OCI-LY1 (cell line): ENCODE data around the gene MRPL45.

ENCODE experiments used
- H2AFZ ChIP-seq: fragments of 200-600 bp; sonication (generic), shearing (Covaris generic); 2 replicates; pipeline ENCODE4 v1.6.0; 2014; ENCODE audit warnings: antibody characterized with exemption, mild to moderate bottlenecking, low read length
- H3F3A ChIP-seq: fragments of 200-600 bp; sonication (generic), shearing (Covaris generic); 2 replicates; pipeline ENCODE4 v1.6.0; 2014; ENCODE audit warnings: mild to moderate bottlenecking, antibody characterized with exemption, low read length, moderate library complexity; ENCODE audit not compliant: insufficient read depth
- H3K27ac ChIP-seq: fragments of 200-600 bp; sonication (generic); 2 replicates; pipeline ENCODE4 v1.5.1; 2014; ENCODE audit warnings: low read length, mixed run types, mild to moderate bottlenecking, low read depth; ENCODE audit not compliant: poor library complexity, severe bottlenecking
- H3K27me3 ChIP-seq: fragments of 200-600 bp; sonication (generic); 2 replicates; pipeline ENCODE4 v1.6.0; 2014; ENCODE audit warnings: antibody characterized with exemption, mild to moderate bottlenecking, low read length, moderate library complexity; ENCODE audit not compliant: insufficient read depth
- H3K36me3 ChIP-seq: fragments of 200-600 bp; sonication (generic); 2 replicates; pipeline ENCODE4 v1.6.1; 2014; ENCODE audit warnings: mild to moderate bottlenecking, antibody characterized with exemption, low read length, moderate library complexity, mixed read lengths; ENCODE audit not compliant: insufficient read depth
- H3K4me1 ChIP-seq: fragments of 200-600 bp; sonication (generic); 2 replicates; pipeline ENCODE4 v1.5.1; 2014; ENCODE audit warnings: mild to moderate bottlenecking, low read length, moderate library complexity; ENCODE audit not compliant: insufficient read depth, severe bottlenecking
- H3K4me2 ChIP-seq: fragments of 200-600 bp; sonication (generic), shearing (Covaris generic); 2 replicates; pipeline ENCODE4 v1.6.1; 2014; ENCODE audit warnings: low read length
- H3K4me3 ChIP-seq: fragments of 200-600 bp; sonication (generic); 2 replicates; pipeline ENCODE4 v1.5.1; 2014; ENCODE audit warnings: low read length, low read depth, mild to moderate bottlenecking, mixed read lengths; ENCODE audit not compliant: poor library complexity, severe bottlenecking
- H3K79me2 ChIP-seq: fragments of 200-600 bp; shearing (Covaris generic); 2 replicates; pipeline ENCODE4 v1.6.1; 2016; ENCODE audit warnings: mixed run types, low read length, mixed read lengths; ENCODE audit not compliant: insufficient read depth
- H3K9ac ChIP-seq: fragments of 200-600 bp; sonication (generic), shearing (Covaris generic); 2 replicates; pipeline ENCODE4 v1.6.1; 2014; ENCODE audit warnings: mild to moderate bottlenecking, low read length, mixed read lengths
- H3K9me2 ChIP-seq: fragments of 200-600 bp; sonication (generic), shearing (Covaris generic); 2 replicates; pipeline ENCODE4 v1.6.1; 2014; ENCODE audit warnings: low read depth, mild to moderate bottlenecking, low read length, mixed read lengths
- H3K9me3 ChIP-seq: fragments of 200-600 bp; shearing (Covaris generic); 2 replicates; pipeline ENCODE4 v1.6.1; 2014; ENCODE audit warnings: low read length, mixed read lengths
- H4K20me1 ChIP-seq: fragments of 200-600 bp; sonication (generic), shearing (Covaris generic); 2 replicates; pipeline ENCODE4 v1.6.0; 2016; ENCODE audit warnings: mild to moderate bottlenecking, low read length; ENCODE audit not compliant: insufficient read depth
- EZH2 ChIP-seq: fragments of 200-600 bp; sonication (generic), shearing (Covaris generic); IDR thresholded peaks from 2 replicates; pipeline ENCODE4 v1.8.0; 2017; ENCODE audit warnings: borderline replicate concordance, mixed run types, mild to moderate bottlenecking, antibody characterized with exemption, low read length, moderate library complexity, mixed read lengths
- TF ChIP-seq, protein P1 (sequence below): fragments of 200-600 bp; sonication (generic), shearing (Covaris generic); IDR thresholded peaks from 2 replicates; pipeline ENCODE4 v1.5.1; 2017; ENCODE audit warnings: mild to moderate bottlenecking, antibody characterized with exemption, low read length, moderate library complexity, mixed read lengths

MRPL45 gene

DNA sequence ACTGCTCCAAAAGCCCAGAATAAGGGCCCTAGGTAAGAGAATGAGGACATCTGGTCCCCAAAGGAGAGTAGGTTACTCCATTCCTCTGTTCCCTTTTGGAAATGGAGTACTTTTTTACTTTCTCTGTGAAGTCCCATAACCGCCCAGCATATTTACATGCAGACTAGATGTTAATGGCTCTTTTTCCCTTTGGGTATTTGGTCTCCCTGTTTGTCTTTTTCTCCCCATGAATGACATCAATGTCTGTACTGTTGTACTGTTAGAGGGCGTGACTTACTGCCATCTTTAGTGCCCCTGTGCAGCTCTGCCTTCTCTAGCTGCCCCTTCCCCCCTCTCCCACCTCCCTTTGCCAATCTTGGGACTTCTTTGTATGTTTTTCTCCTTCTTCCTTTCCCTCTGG, 27.8 kb downstream of the MRPL45 start:
- H3K4me2 ChIP-seq, result no peak overlapping the region

GRCh38 chr17:38325221-38325851, 28.4 kb downstream of the MRPL45 start:
- no peaks in the 10 kb centered on the region for H3K9me2 ChIP-seq
- peaks cover 30% of the 10 kb centered on the region for H3K36me3 ChIP-seq
- no peak overlapping the region for H3K27ac ChIP-seq
- no peak overlapping the region for H3K4me3 ChIP-seq
- TF ChIP-seq, protein P1, sequence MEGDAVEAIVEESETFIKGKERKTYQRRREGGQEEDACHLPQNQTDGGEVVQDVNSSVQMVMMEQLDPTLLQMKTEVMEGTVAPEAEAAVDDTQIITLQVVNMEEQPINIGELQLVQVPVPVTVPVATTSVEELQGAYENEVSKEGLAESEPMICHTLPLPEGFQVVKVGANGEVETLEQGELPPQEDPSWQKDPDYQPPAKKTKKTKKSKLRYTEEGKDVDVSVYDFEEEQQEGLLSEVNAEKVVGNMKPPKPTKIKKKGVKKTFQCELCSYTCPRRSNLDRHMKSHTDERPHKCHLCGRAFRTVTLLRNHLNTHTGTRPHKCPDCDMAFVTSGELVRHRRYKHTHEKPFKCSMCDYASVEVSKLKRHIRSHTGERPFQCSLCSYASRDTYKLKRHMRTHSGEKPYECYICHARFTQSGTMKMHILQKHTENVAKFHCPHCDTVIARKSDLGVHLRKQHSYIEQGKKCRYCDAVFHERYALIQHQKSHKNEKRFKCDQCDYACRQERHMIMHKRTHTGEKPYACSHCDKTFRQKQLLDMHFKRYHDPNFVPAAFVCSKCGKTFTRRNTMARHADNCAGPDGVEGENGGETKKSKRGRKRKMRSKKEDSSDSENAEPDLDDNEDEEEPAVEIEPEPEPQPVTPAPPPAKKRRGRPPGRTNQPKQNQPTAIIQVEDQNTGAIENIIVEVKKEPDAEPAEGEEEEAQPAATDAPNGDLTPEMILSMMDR, result no peak
- TF ChIP-seq EZH2, result no peak
- H3K4me2 ChIP-seq, result no peak overlapping the region
- H3K4me1 ChIP-seq, result peaks cover 11% of the 10 kb centered on the region
- H3K27me3 ChIP-seq, result no peaks in the 10 kb centered on the region
- no peak overlapping the region for H3K9ac ChIP-seq
- H2AFZ ChIP-seq, result no peak overlapping the region
- no peaks in the 10 kb centered on the region for H3K9me3 ChIP-seq
- H3F3A ChIP-seq, result no peaks in the 10 kb centered on the region
- no peaks in the 10 kb centered on the region for H4K20me1 ChIP-seq
- no peaks in the 10 kb centered on the region for H3K79me2 ChIP-seq

More for the DNA sequence above, 27.8 kb downstream of the MRPL45 start:
- Histone ChIP-seq H3K9ac (no peak overlapping the region), H3K36me3 (peaks cover 33% of the 10 kb centered on the region), H3F3A (no peaks in the 10 kb centered on the region), H3K27ac (no peak overlapping the region), H2AFZ (no peak overlapping the region), H3K4me1 (peaks cover 11% of the 10 kb centered on the region), H3K27me3 (no peaks in the 10 kb centered on the region), H3K79me2 (no peaks in the 10 kb centered on the region), H4K20me1 (no peaks in the 10 kb centered on the region), H3K9me2 (no peaks in the 10 kb centered on the region), H3K4me3 (no peak overlapping the region), H3K9me3 (no peaks in the 10 kb centered on the region)
- TF ChIP-seq, protein P1, result no peak
- TF ChIP-seq EZH2, result no peak

GRCh38 chr17:38326996-38327792, 30.2 kb downstream of the MRPL45 start:
- H3K36me3 ChIP-seq, result peaks cover 20% of the 10 kb centered on the region
- no peaks in the 10 kb centered on the region for H3K27me3 ChIP-seq
- no peaks in the 10 kb centered on the region for H3K9me3 ChIP-seq
- no peaks in the 10 kb centered on the region for H4K20me1 ChIP-seq
- no peaks in the 10 kb centered on the region for H3F3A ChIP-seq
- no peaks in the 10 kb centered on the region for H3K9me2 ChIP-seq
- H3K4me1 ChIP-seq, result peaks cover 11% of the 10 kb centered on the region
- H3K27ac ChIP-seq, result no peak overlapping the region
- H2AFZ ChIP-seq, result no peak overlapping the region
- TF ChIP-seq, protein P1, result no peak
- TF ChIP-seq EZH2, result no peak
- no peak overlapping the region for H3K9ac ChIP-seq
- no peaks in the 10 kb centered on the region for H3K79me2 ChIP-seq
- no peak overlapping the region for H3K4me3 ChIP-seq
- H3K4me2 ChIP-seq, result no peak overlapping the region
